Measurements from ENCODE around the gene SHCBP1. TPM values are rescaled to one million over a fixed set of nuclear protein-coding genes. Genes with fewer than 3 reads are reported as not detected.
A peak's percentile ranks its signal among the peaks of the same experiment; 100 is the strongest.
"Not testable (repeated sequence)": the region's sequence is repeated elsewhere in the genome, so short reads cannot be mapped to it uniquely, and the experiment has no call there.

SHCBP1 gene
- total RNA-seq, 1 donor from 2014 or later = 0.70 TPM

DNA sequence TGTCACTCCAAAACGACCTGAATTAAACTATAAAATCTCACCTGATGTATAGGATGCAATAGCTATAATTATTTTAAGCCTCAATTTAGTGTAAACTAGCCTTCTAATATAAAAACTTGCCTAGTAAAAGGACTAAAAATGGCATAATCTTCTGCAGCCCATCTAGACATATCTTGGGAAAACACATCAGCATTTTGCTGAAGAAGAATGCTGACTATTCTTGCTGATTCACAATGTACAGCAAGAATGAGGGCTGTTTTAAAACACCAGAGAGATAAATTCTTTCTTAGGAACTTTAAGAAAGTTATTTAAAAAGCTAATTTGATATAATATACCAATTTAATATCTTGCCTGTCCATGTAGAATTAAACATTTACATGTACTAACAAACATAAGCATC, 63.2 kb downstream of the SHCBP1 start:
- ATAC-seq (ENCODE audit: poor library complexity) = no peak

DNA sequence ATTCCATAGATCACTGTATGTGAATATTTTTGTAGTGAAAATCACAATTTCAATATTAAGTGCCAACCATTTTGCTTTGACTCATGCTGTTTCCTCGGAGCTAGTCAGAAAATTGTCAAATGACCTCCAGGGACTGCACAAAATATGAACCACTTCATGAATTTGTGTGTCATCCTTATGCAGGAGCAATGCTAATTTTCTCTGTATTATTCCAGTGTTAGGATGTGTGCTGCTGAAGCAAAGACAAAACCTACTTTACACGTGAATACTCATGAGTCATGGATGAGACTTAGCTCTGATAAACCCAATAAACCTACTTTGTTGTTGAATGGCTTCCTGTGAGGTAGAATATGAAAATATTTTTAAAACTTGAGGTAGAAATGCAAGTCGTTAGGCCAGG, 65.2 kb downstream of the SHCBP1 start:
- intact Hi-C loops (cut with DNase I) = loop anchor here (10.0 kb wide), 1 partner anchor 49 kb away; no protein-coding TSS in a partner anchor

More for the DNA sequence above, 63.2 kb downstream of the SHCBP1 start:
- no peak for DNase-seq
- intact Hi-C loops (cut with DNase I) = loop anchor here (10.0 kb wide), 1 partner anchor 47 kb away; no protein-coding TSS in a partner anchor

DNA sequence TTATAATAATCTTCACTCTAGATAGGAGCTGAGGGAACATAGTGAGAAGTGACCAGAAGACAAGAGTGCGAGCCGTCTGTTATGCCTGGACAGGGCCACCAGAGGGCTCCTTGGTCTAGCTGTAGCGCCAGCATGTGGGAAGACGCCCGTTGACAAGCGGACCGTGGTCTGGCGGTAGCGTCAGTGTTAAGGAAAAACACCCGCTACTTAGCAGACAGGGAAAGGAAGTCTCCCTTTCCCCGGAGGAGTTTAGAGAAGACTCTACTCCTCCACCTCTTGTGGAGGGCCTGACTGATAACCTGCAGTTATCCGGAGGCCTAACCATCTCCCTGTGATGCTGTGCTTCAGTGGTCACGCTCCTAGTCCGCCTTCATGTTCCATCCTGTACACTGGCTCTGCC, 66.7 kb downstream of the SHCBP1 start:
- DNase-seq = peak; percentile 81
- intact Hi-C loops (cut with DNase I) = loop anchor here (10.0 kb wide), 1 partner anchor 50 kb away; no protein-coding TSS in a partner anchor
- ATAC-seq (ENCODE audit: poor library complexity) = not testable (repeated sequence)

More for the DNA sequence above, 65.2 kb downstream of the SHCBP1 start:
- ATAC-seq (ENCODE audit: poor library complexity) (no peak), DNase-seq (no peak)

DNA sequence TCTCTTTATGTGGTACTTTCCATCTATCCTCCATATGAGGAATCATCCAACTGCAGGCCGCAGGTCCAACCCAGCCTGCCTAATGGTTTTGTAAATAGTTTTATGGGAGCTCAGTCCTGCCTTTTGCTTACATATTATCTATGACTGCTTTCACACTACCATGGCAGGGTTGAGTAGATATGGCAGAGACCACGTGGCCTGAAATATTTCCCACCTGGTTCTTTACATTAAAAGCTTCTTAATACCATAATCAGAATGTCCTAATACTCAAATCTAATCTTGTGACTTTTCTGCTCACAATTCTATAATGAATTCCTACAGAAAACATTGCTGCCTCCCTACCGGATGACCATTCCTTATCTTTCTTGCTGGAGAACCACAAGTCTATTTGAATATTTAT, 71.7 kb downstream of the SHCBP1 start:
- intact Hi-C loops (cut with DNase I) = no loop called here
- DNase-seq (no peak), ATAC-seq (ENCODE audit: poor library complexity) (no peak)

Other genes starting within 250 kb of the SHCBP1 start
- 89.0 TPM for gene VPS35, start 67.8 kb upstream of the SHCBP1 start, total RNA-seq
- gene ORC6, start 68.3 kb upstream of the SHCBP1 start, total RNA-seq = 1.9 TPM
- 304 TPM for gene MYLK3, start 127.0 kb upstream of the SHCBP1 start, total RNA-seq
- 12.9 TPM for gene C16orf87, start 209.8 kb upstream of the SHCBP1 start, total RNA-seq

Measured in Right ventricle myocardium superior (tissue), 1 donor.